IMR-90 (cell line): Measurements from ENCODE around the gene KCNK15. TPM values are rescaled to one million over a fixed set of nuclear protein-coding genes. Genes with fewer than 3 reads are reported as not detected.

ENCODE experiments used
- ATAC-seq: fragments of 200-7000 bp; cut with Tn5 transposase; 2 replicates; pipeline ENCODE4 v1.9.1; 2020; ENCODE audit warnings: low read depth, mild to moderate bottlenecking, moderate library complexity
- BruUV-seq: library from RNA; stranded (reverse); fragments of 400-500 nt; replicated peaks from 2 replicates; lab custom pipeline; 2021; lab: Mats Ljungman, UMichigan
- CTCF ChIA-PET: fragments of 300-600 bp; formaldehyde crosslinking; extraction: SDS; loops from one replicate; lab custom pipeline; 2021; ENCODE audit warnings: antibody characterized with exemption; lab: Yijun Ruan, JAX
- POLR2A ChIA-PET: fragments of 300-600 bp; sonication (Branson Sonifier 250); formaldehyde crosslinking; loops from one replicate; lab custom pipeline; 2022; ENCODE audit warnings: antibody characterized with exemption; ENCODE audit not compliant: unreplicated experiment; lab: Charles Lee
- DNase-seq: peaks from one replicate; pipeline ENCODE4 v3.0.0; 2013
- H2AFZ ChIP-seq: replicated peaks from 2 replicates; pipeline ENCODE3; 2013; ENCODE audit warnings: low read length, mild to moderate bottlenecking; ENCODE audit not compliant: poor library complexity
- H2AK5ac ChIP-seq: 2 replicates; pipeline ENCODE4 v1.6.1; 2013; ENCODE audit warnings: low read depth, low read length, inconsistent platforms
- H2AK9ac ChIP-seq: replicated peaks from 2 replicates; pipeline ENCODE3; 2013; ENCODE audit warnings: mild to moderate bottlenecking, low read depth, low read length, moderate library complexity; ENCODE audit not compliant: poor library complexity
- H2BK120ac ChIP-seq: 2 replicates; pipeline ENCODE4 v1.6.1; 2013; ENCODE audit warnings: low read depth, low read length, inconsistent platforms
- H2BK15ac ChIP-seq: 3 replicates; pipeline ENCODE4 v1.6.1; 2013; ENCODE audit warnings: low read depth, low read length, inconsistent platforms
- H2BK20ac ChIP-seq: 2 replicates; pipeline ENCODE4 v1.6.1; 2013; ENCODE audit warnings: low read depth, mild to moderate bottlenecking, inconsistent platforms, low read length, moderate library complexity
- H2BK5ac ChIP-seq: 2 replicates; pipeline ENCODE4 v1.6.1; 2013; ENCODE audit warnings: mild to moderate bottlenecking, low read depth, low read length, inconsistent platforms; ENCODE audit not compliant: poor library complexity, severe bottlenecking
- H3K14ac ChIP-seq: replicated peaks from 2 replicates; pipeline ENCODE4 v1.6.1; 2013; ENCODE audit warnings: low read depth, low read length, inconsistent platforms
- H3K18ac ChIP-seq: 2 replicates; pipeline ENCODE4 v1.6.1; 2013; ENCODE audit warnings: low read depth, low read length, control low read depth
- H3K23ac ChIP-seq: 2 replicates; pipeline ENCODE4 v1.6.1; 2013; ENCODE audit warnings: low read depth, low read length, inconsistent platforms
- H3K27ac ChIP-seq: 2 replicates; pipeline ENCODE4 v1.5.1; 2013; ENCODE audit warnings: mild to moderate bottlenecking, control low read depth, low read length; ENCODE audit not compliant: insufficient read depth
- H3K27me3 ChIP-seq: 2 replicates; pipeline ENCODE4 v1.6.1; 2013; ENCODE audit warnings: low read length; ENCODE audit not compliant: control insufficient read depth, insufficient read depth
- H3K36me3 ChIP-seq: 2 replicates; pipeline ENCODE4 v1.6.1; 2013; ENCODE audit warnings: low read length, mixed read lengths; ENCODE audit not compliant: control insufficient read depth, insufficient read depth
- H3K4ac ChIP-seq: 2 replicates; pipeline ENCODE4 v1.6.1; 2013; ENCODE audit warnings: low read depth, low read length, inconsistent platforms
- H3K4me1 ChIP-seq: 2 replicates; pipeline ENCODE4 v1.6.1; 2013; ENCODE audit warnings: low read length, mixed read lengths; ENCODE audit not compliant: control insufficient read depth, insufficient read depth
- H3K4me2 ChIP-seq: 2 replicates; pipeline ENCODE4 v1.6.1; 2013; ENCODE audit warnings: low read depth, mild to moderate bottlenecking, control low read depth, low read length, moderate library complexity
- H3K4me3 ChIP-seq: 2 replicates; pipeline ENCODE4 v1.5.1; 2013; ENCODE audit warnings: low read depth, mild to moderate bottlenecking, control low read depth, low read length, moderate library complexity; ENCODE audit not compliant: insufficient read depth
- H3K56ac ChIP-seq: 2 replicates; pipeline ENCODE4 v1.6.1; 2013; ENCODE audit warnings: low read length, inconsistent platforms; ENCODE audit not compliant: insufficient read depth; ENCODE audit errors: extremely low read depth
- H3K79me1 ChIP-seq, 2 experiments: 2 replicates each; pipeline ENCODE4 v1.6.1; 2013; ENCODE audit warnings: low read length in 2 of 2, inconsistent platforms in 1 of 2, low read depth in 1 of 2
- H3K9ac ChIP-seq: 2 replicates; pipeline ENCODE4 v1.6.1; 2013; ENCODE audit warnings: low read depth, low read length, control low read depth
- H3K9me1 ChIP-seq: 2 replicates; pipeline ENCODE4 v1.6.1; 2013; ENCODE audit warnings: low read length, inconsistent platforms; ENCODE audit not compliant: insufficient read depth
- H3K9me3 ChIP-seq: 2 replicates; pipeline ENCODE4 v1.6.1; 2013; ENCODE audit warnings: low read length; ENCODE audit not compliant: control insufficient read depth, insufficient read depth
- H4K20me1 ChIP-seq: 2 replicates; pipeline ENCODE4 v1.6.1; 2013; ENCODE audit warnings: low read length, inconsistent platforms; ENCODE audit not compliant: insufficient read depth
- H4K5ac ChIP-seq: 2 replicates; pipeline ENCODE4 v1.6.1; 2013; ENCODE audit warnings: mild to moderate bottlenecking, low read depth, low read length, control low read depth
- H4K8ac ChIP-seq, 2 experiments: 2 replicates each; pipeline ENCODE4 v1.6.1; 2013; ENCODE audit warnings: low read depth in 2 of 2, low read length in 2 of 2, control low read depth in 1 of 2, inconsistent platforms in 1 of 2
- H4K91ac ChIP-seq: 2 replicates; pipeline ENCODE4 v1.6.1; 2013; ENCODE audit warnings: low read depth, low read length, inconsistent platforms; ENCODE audit not compliant: insufficient read depth
- BHLHE40 ChIP-seq: fragments of 150-350 bp; IDR thresholded peaks from 2 replicates; pipeline ENCODE4 v1.6.1; 2016; ENCODE audit warnings: mild to moderate bottlenecking, low read depth, low read length
- CEBPB ChIP-seq: IDR thresholded peaks from 2 replicates; pipeline ENCODE4 v1.6.1; 2012; ENCODE audit warnings: low read depth, low read length, improper control_type of control experiment
- MAFK ChIP-seq: IDR thresholded peaks from 2 replicates; pipeline ENCODE4 v1.6.1; 2012; ENCODE audit warnings: low read depth, low read length, improper control_type of control experiment
- NFE2L2 ChIP-seq: fragments of 150-350 bp; IDR thresholded peaks from 2 replicates; pipeline ENCODE4 v1.6.1; 2016; ENCODE audit warnings: low read depth, mild to moderate bottlenecking, low read length
- RFX5 ChIP-seq: IDR thresholded peaks from 2 replicates; pipeline ENCODE4 v1.8.0; 2012; ENCODE audit warnings: low read depth, mild to moderate bottlenecking, low read length, moderate library complexity
- WGBS, 2 experiments: methylation state at CpG; one replicate each; pipeline versions ENCODE4 v1.1.5 to v1.1.7; 2013; ENCODE audit warnings: missing lambda C conversion rate in 2 of 2; ENCODE audit not compliant: insufficient read length in 1 of 2; ENCODE audit errors: extremely low coverage in 2 of 2; 5-methylcytosine and 5-hydroxymethylcytosine counted together
- dilution Hi-C: fragments of 300-500 bp; cut with HindIII; formaldehyde crosslinking; loops from one replicate; pipeline ENCODE4 v1.14.3; 2018; ENCODE audit warnings: low sequenced_read_pairs; ENCODE audit not compliant: unreplicated experiment
- in situ Hi-C: fragments of 300-500 bp; cut with MboI; formaldehyde crosslinking; loops from 3 replicates; pipeline ENCODE4 v1.14.3; 2019; ENCODE audit warnings: low sequenced_read_pairs, inconsistent platforms, mixed read lengths
- intact Hi-C: fragments of 100-400 bp; cut with micrococcal nuclease; formaldehyde crosslinking; loops from 2 replicates; pipeline ENCODE4 v1.10.0; 2022
- polyA plus RNA-seq, 3 experiments: library from polyadenylated mRNA; depleted of rRNA; stranded (reverse); fragments of >200 nt; gene quantifications; 2 replicates each; pipeline ENCODE4 v1.2.3, GENCODE V29; 2012; ENCODE audit warnings: low replicate concordance in 1 of 3
- total RNA-seq: library from RNA; depleted of rRNA; stranded (reverse); fragments of >200 nt; gene quantifications from 2 replicates; pipeline ENCODE4 v1.2.3, GENCODE V29; 2012
- TF ChIP-seq, protein P1 (sequence below): fragments of 150-350 bp; IDR thresholded peaks from 2 replicates; pipeline ENCODE4 v1.6.1; 2016; ENCODE audit warnings: low read depth, mild to moderate bottlenecking, low read length, moderate library complexity, borderline replicate concordance

Gene KCNK15
- total and polyA plus RNA-seq, 2 of the 4 experiments (the other 2 are of a cell fraction): not detected

GRCh38 chr20:44787299-44787698 lies 41.6 kb downstream of the KCNK15 start:
- Histone ChIP-seq H2BK120ac (no peak overlapping the region), H2BK15ac (no peak overlapping the region), H3K14ac (no peak overlapping the region), H3K79me1 (no peaks in the 10 kb centered on the region), H3K27ac (no peak overlapping the region), H3K36me3 (no peaks in the 10 kb centered on the region), H2AK5ac (no peak overlapping the region), H3K4me3 (no peak overlapping the region), H3K56ac (no peak overlapping the region), H3K4me2 (no peak overlapping the region), H4K5ac (no peak overlapping the region), H3K9ac (no peak overlapping the region), H4K20me1 (no peaks in the 10 kb centered on the region), H3K27me3 (peaks cover 5% of the 10 kb centered on the region), H3K23ac (no peak overlapping the region), H2AFZ (no peak overlapping the region), H3K4ac (no peak overlapping the region), H2BK5ac (no peak overlapping the region), H2BK20ac (no peak overlapping the region), H4K91ac (no peak overlapping the region), H4K8ac (no peak overlapping the region), H3K4me1 (no peaks in the 10 kb centered on the region), H2AK9ac (no peak overlapping the region), H3K9me1 (no peaks in the 10 kb centered on the region), H3K9me3 (no peaks in the 10 kb centered on the region), H3K18ac (no peak overlapping the region)
- ATAC-seq (no peak), DNase-seq (no peak)
- intact Hi-C loops: no loop called here
- dilution Hi-C loops: no loop called here
- ChIA-PET POLR2A (no interaction called here), CTCF (no interaction called here)
- in situ Hi-C loops: no loop called here
- TF ChIP-seq CEBPB (no peak), RFX5 (no peak), NFE2L2 (no peak), MAFK (no peak), BHLHE40 (no peak)
- TF ChIP-seq, protein P1, sequence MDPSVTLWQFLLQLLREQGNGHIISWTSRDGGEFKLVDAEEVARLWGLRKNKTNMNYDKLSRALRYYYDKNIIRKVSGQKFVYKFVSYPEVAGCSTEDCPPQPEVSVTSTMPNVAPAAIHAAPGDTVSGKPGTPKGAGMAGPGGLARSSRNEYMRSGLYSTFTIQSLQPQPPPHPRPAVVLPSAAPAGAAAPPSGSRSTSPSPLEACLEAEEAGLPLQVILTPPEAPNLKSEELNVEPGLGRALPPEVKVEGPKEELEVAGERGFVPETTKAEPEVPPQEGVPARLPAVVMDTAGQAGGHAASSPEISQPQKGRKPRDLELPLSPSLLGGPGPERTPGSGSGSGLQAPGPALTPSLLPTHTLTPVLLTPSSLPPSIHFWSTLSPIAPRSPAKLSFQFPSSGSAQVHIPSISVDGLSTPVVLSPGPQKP: no peak
- no TSS peak for BruUV-seq
- no CpG with 5 or more reads among the region's 7 CpGs for WGBS, 2 experiments
